Pons (tissue), 1 donor: ENCODE data around the gene TAS2R1.
"Not testable (repeated sequence)": the region's sequence is repeated elsewhere in the genome, so short reads cannot be mapped to it uniquely, and the experiment has no call there.

ENCODE experiments used
- DNase-seq: peaks from one replicate; pipeline ENCODE4 v3.0.0-alpha.2; 2016; ENCODE audit warnings: low spot score

The TAS2R1 gene

GRCh38 chr5:9622971-9623421 lies 7.2 kb downstream of the TAS2R1 start:
- peak; percentile 38 for DNase-seq

- no peak for DNase-seq
These were observed 8.7 kb downstream of the TAS2R1 start for GRCh38 chr5:9621379-9621903.

GRCh38 chr5:9619331-9620092 lies 10.6 kb downstream of the TAS2R1 start:
- no peak for DNase-seq

- peak; percentile 27 for DNase-seq
These were observed 12.2 kb downstream of the TAS2R1 start for GRCh38 chr5:9617739-9618504.

- DNase-seq, result no peak
These were observed 12.9 kb downstream of the TAS2R1 start for GRCh38 chr5:9617221-9617620.

- no peak for DNase-seq
These were observed 14.8 kb downstream of the TAS2R1 start for GRCh38 chr5:9615331-9615730.

- no peak for DNase-seq
These were observed 16.8 kb downstream of the TAS2R1 start for GRCh38 chr5:9613360-9613759.

- no peak for DNase-seq
These were observed 19.2 kb downstream of the TAS2R1 start for GRCh38 chr5:9610969-9611368.

- DNase-seq, result no peak
These were observed 19.8 kb downstream of the TAS2R1 start for GRCh38 chr5:9610364-9610763.

GRCh38 chr5:9608093-9608492 lies 22.1 kb downstream of the TAS2R1 start:
- no peak for DNase-seq

- no peak for DNase-seq
These were observed 24.9 kb downstream of the TAS2R1 start for GRCh38 chr5:9605041-9605838.

GRCh38 chr5:9604416-9604815 lies 25.7 kb downstream of the TAS2R1 start:
- no peak for DNase-seq

GRCh38 chr5:9601055-9601739 lies 29.0 kb downstream of the TAS2R1 start:
- DNase-seq, result no peak

- DNase-seq, result no peak
These were observed 30.8 kb downstream of the TAS2R1 start for GRCh38 chr5:9599391-9599790.

GRCh38 chr5:9598329-9598728 lies 31.8 kb downstream of the TAS2R1 start:
- not testable (repeated sequence) for DNase-seq

GRCh38 chr5:9597322-9597721 lies 32.8 kb downstream of the TAS2R1 start:
- DNase-seq, result not testable (repeated sequence)

GRCh38 chr5:9596824-9597223 lies 33.3 kb downstream of the TAS2R1 start:
- no peak for DNase-seq

GRCh38 chr5:9596171-9596780 lies 33.9 kb downstream of the TAS2R1 start:
- DNase-seq, result no peak

- DNase-seq, result no peak
These were observed 35.2 kb downstream of the TAS2R1 start for GRCh38 chr5:9594913-9595312.

GRCh38 chr5:9589049-9589835 lies 40.9 kb downstream of the TAS2R1 start:
- DNase-seq, result no peak
